AG04450 (cell line): Measurements from ENCODE around the gene MTA2. TPM values are rescaled to one million over a fixed set of nuclear protein-coding genes. Genes with fewer than 3 reads are reported as not detected.
"Not testable (repeated sequence)": the region's sequence is repeated elsewhere in the genome, so short reads cannot be mapped to it uniquely, and the experiment has no call there.

Experiments
- CTCF ChIA-PET: fragments of 300-600, 350-600 bp; formaldehyde crosslinking; extraction: SDS; loops from one replicate; lab custom pipeline; 2022; ENCODE audit warnings: antibody characterized with exemption, inconsistent platforms; lab: Charles Lee
- POLR2A ChIA-PET: fragments of 350-600 bp; formaldehyde crosslinking; extraction: SDS; loops from one replicate; lab custom pipeline; 2021; ENCODE audit warnings: antibody characterized with exemption, inconsistent platforms; lab: Yijun Ruan, JAX
- DNase-seq: peaks from one replicate; pipeline ENCODE4 v3.0.0-alpha.2; 2011; ENCODE audit warnings: low read depth, low spot score
- H3K27ac ChIP-seq: one replicate; pipeline ENCODE4 v1.5.1; 2012; ENCODE audit warnings: low read depth, low read length, control low read depth
- H3K27me3 ChIP-seq: one replicate; pipeline ENCODE4 v1.6.0; 2012; ENCODE audit warnings: low read length; ENCODE audit not compliant: control insufficient read depth, insufficient read depth
- H3K4me3 ChIP-seq: 2 replicates; pipeline ENCODE4 v1.5.1; 2011; ENCODE audit warnings: mild to moderate bottlenecking, low read depth, low read length, control low read depth
- H3K9me3 ChIP-seq: 2 replicates; pipeline ENCODE4 v1.5.1; 2012; ENCODE audit warnings: low read length; ENCODE audit not compliant: control insufficient read depth, insufficient read depth
- polyA minus RNA-seq: library from RNA; depleted of rRNA, polyadenylated mRNA; stranded (reverse); fragments of >200 nt; gene quantifications from 2 replicates; pipeline ENCODE4 v1.2.3, GENCODE V29; 2011; rRNA and poly(A)+ RNA removed
- polyA plus RNA-seq: library from polyadenylated mRNA; depleted of rRNA; stranded (reverse); fragments of >200 nt; gene quantifications from 2 replicates; pipeline ENCODE4 v1.2.3, GENCODE V29; 2011; rRNA removed
- TF ChIP-seq, protein P1 (sequence below): IDR thresholded peaks from 2 replicates; pipeline ENCODE4 v1.5.1; 2011; ENCODE audit warnings: low read depth, low read length, control low read depth, inconsistent platforms

Gene MTA2
- polyA plus RNA-seq = 22.9 and 36.7 TPM in 2 replicates
- 63.1 and 79.4 TPM in 2 replicates for polyA minus RNA-seq

- Histone ChIP-seq H3K4me3 (peak within 1 kb of the TSS; percentile 80), H3K9me3 (peaks cover 2% of the 10 kb centered on the region; the same call in 1 of the 2 replicates), H3K27ac (peak within 1 kb of the TSS; percentile 78), H3K27me3 (no peaks in the 10 kb centered on the region)
- CTCF ChIA-PET = interaction anchor here (0.7 to 2.1 kb wide), 6 partner anchors 10 to 478 kb away, joined by 3 to 10 read pairs (median 3); partner anchors contain the start of gene EEF1G
- TF ChIP-seq, protein P1, sequence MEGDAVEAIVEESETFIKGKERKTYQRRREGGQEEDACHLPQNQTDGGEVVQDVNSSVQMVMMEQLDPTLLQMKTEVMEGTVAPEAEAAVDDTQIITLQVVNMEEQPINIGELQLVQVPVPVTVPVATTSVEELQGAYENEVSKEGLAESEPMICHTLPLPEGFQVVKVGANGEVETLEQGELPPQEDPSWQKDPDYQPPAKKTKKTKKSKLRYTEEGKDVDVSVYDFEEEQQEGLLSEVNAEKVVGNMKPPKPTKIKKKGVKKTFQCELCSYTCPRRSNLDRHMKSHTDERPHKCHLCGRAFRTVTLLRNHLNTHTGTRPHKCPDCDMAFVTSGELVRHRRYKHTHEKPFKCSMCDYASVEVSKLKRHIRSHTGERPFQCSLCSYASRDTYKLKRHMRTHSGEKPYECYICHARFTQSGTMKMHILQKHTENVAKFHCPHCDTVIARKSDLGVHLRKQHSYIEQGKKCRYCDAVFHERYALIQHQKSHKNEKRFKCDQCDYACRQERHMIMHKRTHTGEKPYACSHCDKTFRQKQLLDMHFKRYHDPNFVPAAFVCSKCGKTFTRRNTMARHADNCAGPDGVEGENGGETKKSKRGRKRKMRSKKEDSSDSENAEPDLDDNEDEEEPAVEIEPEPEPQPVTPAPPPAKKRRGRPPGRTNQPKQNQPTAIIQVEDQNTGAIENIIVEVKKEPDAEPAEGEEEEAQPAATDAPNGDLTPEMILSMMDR = no peak
- POLR2A ChIA-PET = interaction anchor here (0.5 to 1.9 kb wide), 16 partner anchors 9 to 280 kb away, joined by 3 to 38 read pairs (median 5); partner anchors contain the start of genes B3GAT3, C11orf98, CSKMT and EEF1G
- peak; percentile 96 for DNase-seq
Observed at GRCh38 chr11:62601372-62602140, at the start of gene MTA2. Gene MTA2, minus strand, starts transcription at chr11:62601865. Its CDS starts 415 bp downstream, at chr11:62601450.

- H3K27ac ChIP-seq, H3K9me3 ChIP-seq, DNase-seq, H3K4me3 ChIP-seq, H3K27me3 ChIP-seq: not testable (repeated sequence)
- CTCF ChIA-PET = interaction anchor here (0.6 kb wide), 1 partner anchor 30 kb away, joined by 3 read pairs; no protein-coding TSS in a partner anchor
- POLR2A ChIA-PET = interaction anchor here (0.6 to 10.2 kb wide), 2 partner anchors 15 to 86 kb away, joined by 6 to 150 read pairs; partner anchors contain the start of genes C11orf98 and CSKMT
Observed at GRCh38 chr11:62650283-62650682, 48.6 kb upstream of the MTA2 start.

DNA sequence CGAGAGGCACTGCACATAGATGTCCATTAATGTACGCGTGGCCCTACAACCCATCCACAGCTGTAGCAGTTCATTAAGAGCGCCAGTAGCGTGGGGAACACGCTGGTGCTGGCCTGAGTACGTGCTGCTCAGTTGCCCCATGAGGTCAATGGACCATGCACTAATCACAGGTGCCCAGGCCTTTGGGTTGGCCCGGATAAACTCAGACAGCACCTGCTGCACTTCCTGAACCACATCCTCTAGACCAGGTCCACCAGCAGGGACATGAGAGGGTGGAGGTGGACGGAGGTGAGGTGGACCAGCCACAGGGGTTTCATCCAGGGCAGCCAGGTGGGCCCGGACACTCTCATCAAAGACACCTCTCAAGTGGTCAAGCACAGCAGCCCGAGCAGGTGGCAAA, 47.8 kb upstream of the MTA2 start:
- H3K27ac ChIP-seq = no peak overlapping the region
- no peaks in the 10 kb centered on the region for H3K27me3 ChIP-seq
- no peak overlapping the region for H3K4me3 ChIP-seq
- CTCF ChIA-PET = interaction anchor here (0.6 kb wide), 1 partner anchor 343 kb away, joined by 3 read pairs; no protein-coding TSS in a partner anchor
- DNase-seq = no peak
- H3K9me3 ChIP-seq = peaks cover 6% of the 10 kb centered on the region; the same call in 1 of the 2 replicates
- POLR2A ChIA-PET = interaction anchor here (10.2 kb wide), 1 partner anchor 16 kb away, joined by 150 read pairs; the partner anchor contains the start of genes C11orf98 and CSKMT
- TF ChIP-seq, protein P1 = no peak

- Histone ChIP-seq H3K9me3 (peaks cover 6% of the 10 kb centered on the region; the same call in 1 of the 2 replicates), H3K4me3 (no peak overlapping the region), H3K27ac (no peak overlapping the region), H3K27me3 (no peaks in the 10 kb centered on the region)
- DNase-seq = no peak
- TF ChIP-seq, protein P1 = no peak
- ChIA-PET CTCF (interaction anchor here (0.6 kb wide), 1 partner anchor 342 kb away, joined by 3 read pairs; no protein-coding TSS in a partner anchor), POLR2A (interaction anchor here (0.5 to 10.2 kb wide), 3 partner anchors 17 to 120 kb away, joined by 3 to 150 read pairs (median 5); partner anchors contain the start of genes C11orf98, CSKMT and TUT1)
Observed at GRCh38 chr11:62648967-62649364, 47.3 kb upstream of the MTA2 start.

DNA sequence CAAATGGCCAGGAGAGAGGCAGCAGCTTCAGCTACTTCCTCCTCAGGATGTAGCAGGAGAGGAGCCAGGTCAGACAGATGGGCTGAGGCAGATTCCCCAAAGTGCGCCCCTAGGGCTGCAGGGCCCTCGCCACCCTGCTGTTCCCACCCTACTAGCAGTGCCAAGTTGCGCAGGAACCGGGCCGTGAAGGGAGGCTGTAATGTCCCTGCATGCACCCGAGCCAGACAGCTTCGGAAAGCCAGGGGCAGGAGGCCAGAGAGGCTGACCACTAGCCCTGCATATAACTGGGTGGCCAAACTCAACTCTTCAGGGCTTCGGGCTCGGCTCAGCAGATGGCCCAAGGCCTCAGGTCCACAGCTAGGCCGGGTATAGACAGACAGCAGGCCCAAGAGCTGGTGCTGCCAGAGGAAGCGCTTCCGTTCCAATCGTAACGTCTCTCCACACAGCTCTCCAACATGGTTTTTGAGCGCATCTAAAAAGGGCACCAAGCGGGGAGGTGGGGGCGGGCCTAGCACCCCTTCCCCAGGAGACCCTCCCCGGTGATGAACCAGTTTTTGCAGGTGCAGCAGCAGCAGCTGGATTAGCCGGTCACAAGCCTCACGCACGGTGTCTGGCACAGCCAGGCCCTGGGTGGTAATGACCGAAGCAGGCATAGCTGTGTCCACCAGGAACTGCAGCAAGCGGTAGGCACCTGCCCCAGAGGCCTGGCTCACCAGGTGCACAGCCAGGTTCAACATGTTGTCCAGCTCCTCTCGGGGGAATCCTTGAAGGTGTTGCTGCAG, 46.7 kb upstream of the MTA2 start:
- TF ChIP-seq, protein P1 = no peak
- H3K27me3 ChIP-seq = no peaks in the 10 kb centered on the region
- no peak overlapping the region for H3K27ac ChIP-seq
- no peak for DNase-seq
- peaks cover 6% of the 10 kb centered on the region; the same call in 1 of the 2 replicates for H3K9me3 ChIP-seq
- ChIA-PET POLR2A (interaction anchor here (0.5 to 10.2 kb wide), 3 partner anchors 17 to 121 kb away, joined by 3 to 150 read pairs (median 5); partner anchors contain the start of genes C11orf98, CSKMT and TUT1), CTCF (no interaction called here)
- no peak overlapping the region for H3K4me3 ChIP-seq
